Endothelial cell (in vitro differentiated cells): ENCODE results near the gene RASA2. TPM values are rescaled to one million over a fixed set of nuclear protein-coding genes. Genes with fewer than 3 reads are reported as not detected.

Source experiments
- DNase-seq: peaks from one replicate; pipeline ENCODE4 v3.0.0; 2021; ENCODE audit warnings: low spot score
- H3K27ac Mint-ChIP-seq: one replicate; pipeline ENCODE4 v1.8.0; 2021; ENCODE audit warnings: mixed read lengths, inconsistent platforms; ENCODE audit not compliant: unreplicated experiment
- H3K27me3 Mint-ChIP-seq: one replicate; pipeline ENCODE4 v1.8.0; 2021; ENCODE audit warnings: mild to moderate bottlenecking, moderate library complexity, mixed read lengths, inconsistent platforms; ENCODE audit not compliant: unreplicated experiment
- H3K36me3 Mint-ChIP-seq: one replicate; pipeline ENCODE4 v1.8.0; 2021; ENCODE audit warnings: mild to moderate bottlenecking, low read depth, mixed read lengths, inconsistent platforms; ENCODE audit not compliant: unreplicated experiment
- H3K4me1 Mint-ChIP-seq: one replicate; pipeline ENCODE4 v1.8.0; 2021; ENCODE audit warnings: mild to moderate bottlenecking, mixed read lengths, inconsistent platforms; ENCODE audit not compliant: unreplicated experiment
- H3K4me3 Mint-ChIP-seq: one replicate; pipeline ENCODE4 v1.8.0; 2021; ENCODE audit warnings: mild to moderate bottlenecking, mixed read lengths, inconsistent platforms; ENCODE audit not compliant: unreplicated experiment
- H3K9me3 Mint-ChIP-seq: one replicate; pipeline ENCODE4 v1.8.0; 2021; ENCODE audit warnings: mixed read lengths, inconsistent platforms; ENCODE audit not compliant: unreplicated experiment
- total RNA-seq: library from RNA; stranded (reverse); fragmentation: NEBNext Ultra II Directional; extraction: Animal tissue kit (Norgen Biotek cat#: 25700); gene quantifications from one replicate; pipeline ENCODE4 v1.2.1, GENCODE V29; 2021; ENCODE audit not compliant: unreplicated experiment
- TF ChIP-seq, protein P1 (sequence below): fragments of 200-600 bp; sonication (generic); IDR thresholded peaks from one replicate; pipeline ENCODE4 v1.5.0; 2021; ENCODE audit warnings: antibody characterized with exemption; ENCODE audit not compliant: unreplicated experiment

Gene RASA2
- total RNA-seq, 1 donor from 2014 or later: 32.5 TPM

DNA sequence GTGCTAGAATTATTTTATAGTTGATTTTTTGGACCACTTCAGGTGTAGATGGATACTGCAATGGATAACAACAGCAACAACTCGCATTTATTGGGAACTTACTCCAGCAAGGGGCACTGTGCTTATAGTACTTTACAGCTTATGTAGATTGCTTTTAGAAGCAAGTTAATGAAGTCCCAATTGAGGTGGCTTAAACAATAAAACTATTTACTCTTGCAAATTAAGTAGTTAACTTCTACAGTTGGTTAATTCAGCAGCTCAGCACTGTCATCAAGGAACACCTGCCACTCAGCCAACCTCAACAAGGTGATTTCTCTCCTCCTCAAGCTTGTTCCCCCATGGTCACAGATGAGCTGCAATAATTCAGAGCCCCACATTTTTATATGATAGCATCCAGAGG is 124.1 kb downstream of the RASA2 start:
- Mint-ChIP-seq H3K27ac (no peak overlapping the region), H3K36me3 (peaks cover 20% of the 10 kb centered on the region), H3K27me3 (no peaks in the 10 kb centered on the region), H3K4me3 (no peak overlapping the region), H3K9me3 (no peaks in the 10 kb centered on the region), H3K4me1 (no peaks in the 10 kb centered on the region)
- TF ChIP-seq, protein P1, sequence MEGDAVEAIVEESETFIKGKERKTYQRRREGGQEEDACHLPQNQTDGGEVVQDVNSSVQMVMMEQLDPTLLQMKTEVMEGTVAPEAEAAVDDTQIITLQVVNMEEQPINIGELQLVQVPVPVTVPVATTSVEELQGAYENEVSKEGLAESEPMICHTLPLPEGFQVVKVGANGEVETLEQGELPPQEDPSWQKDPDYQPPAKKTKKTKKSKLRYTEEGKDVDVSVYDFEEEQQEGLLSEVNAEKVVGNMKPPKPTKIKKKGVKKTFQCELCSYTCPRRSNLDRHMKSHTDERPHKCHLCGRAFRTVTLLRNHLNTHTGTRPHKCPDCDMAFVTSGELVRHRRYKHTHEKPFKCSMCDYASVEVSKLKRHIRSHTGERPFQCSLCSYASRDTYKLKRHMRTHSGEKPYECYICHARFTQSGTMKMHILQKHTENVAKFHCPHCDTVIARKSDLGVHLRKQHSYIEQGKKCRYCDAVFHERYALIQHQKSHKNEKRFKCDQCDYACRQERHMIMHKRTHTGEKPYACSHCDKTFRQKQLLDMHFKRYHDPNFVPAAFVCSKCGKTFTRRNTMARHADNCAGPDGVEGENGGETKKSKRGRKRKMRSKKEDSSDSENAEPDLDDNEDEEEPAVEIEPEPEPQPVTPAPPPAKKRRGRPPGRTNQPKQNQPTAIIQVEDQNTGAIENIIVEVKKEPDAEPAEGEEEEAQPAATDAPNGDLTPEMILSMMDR: no peak
- DNase-seq: no peak

DNA sequence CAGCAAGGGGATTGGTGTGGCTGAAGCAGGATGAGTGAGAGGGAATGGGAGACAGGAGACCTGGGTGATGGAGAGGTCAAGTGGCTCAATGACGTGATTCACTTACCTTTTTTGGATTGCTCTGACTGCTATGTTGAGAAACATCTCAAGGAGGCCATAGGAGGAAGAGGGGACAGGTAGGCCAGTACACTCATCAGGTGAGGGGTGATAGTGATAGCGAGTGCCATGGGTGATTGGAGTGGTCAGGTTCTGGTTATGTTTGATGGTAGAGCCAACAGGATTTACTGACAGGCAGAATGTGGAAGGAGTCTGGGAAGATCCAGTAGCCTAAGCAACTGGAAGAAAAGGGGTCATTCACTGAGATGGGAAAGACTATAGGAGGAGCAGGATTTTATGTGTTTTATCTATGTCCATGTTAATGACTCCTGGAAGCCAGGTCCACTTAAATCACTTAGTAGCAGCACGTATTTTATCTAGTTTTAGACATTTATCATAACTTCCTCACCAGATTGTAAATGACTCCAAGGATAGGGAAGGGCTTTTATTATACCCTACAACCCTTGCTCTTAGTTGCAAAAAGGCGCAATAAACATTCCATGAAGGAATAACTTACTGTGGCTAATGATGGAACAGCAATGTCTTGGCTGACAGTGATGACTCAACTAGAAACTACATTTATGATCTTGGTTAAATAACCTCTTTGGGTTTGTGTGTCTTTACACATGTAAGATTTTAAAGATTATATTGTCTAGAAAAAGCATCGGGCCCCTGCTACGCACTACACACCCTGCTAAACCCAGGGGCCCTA is 131.5 kb downstream of the RASA2 start:
- Mint-ChIP-seq H3K36me3 (peaks cover 10% of the 10 kb centered on the region), H3K4me1 (peaks cover 10% of the 10 kb centered on the region)
- TF ChIP-seq, protein P1: no peak

GRCh38 chr3:141618938-141619337 is 132.1 kb downstream of the RASA2 start:
- no peak for DNase-seq
- Mint-ChIP-seq H3K4me1 (peaks cover 10% of the 10 kb centered on the region), H3K27me3 (peaks cover 1% of the 10 kb centered on the region), H3K36me3 (peaks cover 10% of the 10 kb centered on the region), H3K27ac (no peak overlapping the region), H3K4me3 (no peak overlapping the region), H3K9me3 (no peaks in the 10 kb centered on the region)
- TF ChIP-seq, protein P1: no peak

More for the DNA sequence above, 131.5 kb downstream of the RASA2 start:
- DNase-seq: no peak
- no peaks in the 10 kb centered on the region for H3K9me3 Mint-ChIP-seq
- H3K27me3 Mint-ChIP-seq: peaks cover 1% of the 10 kb centered on the region
- peak overlapping the region; percentile 2 for H3K27ac Mint-ChIP-seq
- H3K4me3 Mint-ChIP-seq: no peak overlapping the region

DNA sequence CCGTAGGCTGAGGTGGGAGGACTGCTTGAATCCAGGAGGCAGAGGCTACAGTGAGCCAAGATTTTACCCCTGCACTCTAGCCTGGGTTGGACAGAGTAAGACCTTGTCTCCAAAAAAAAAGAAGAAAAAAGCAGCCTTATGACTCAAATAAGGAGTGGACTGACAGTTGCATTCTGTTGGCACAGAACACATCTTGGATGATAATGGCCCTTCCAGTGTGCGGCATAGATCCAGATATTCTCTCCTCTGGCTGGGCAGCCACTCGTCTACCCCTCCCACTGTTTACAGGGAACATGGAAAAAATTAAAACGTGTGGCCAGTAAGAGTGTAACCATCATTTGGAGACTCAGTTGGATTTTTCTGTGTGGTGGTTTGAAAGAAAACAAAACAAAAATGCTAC is 132.6 kb downstream of the RASA2 start:
- TF ChIP-seq, protein P1: no peak
- no peak for DNase-seq
- H3K36me3 Mint-ChIP-seq: peaks cover 10% of the 10 kb centered on the region
- peaks cover 10% of the 10 kb centered on the region for H3K4me1 Mint-ChIP-seq
- H3K27ac Mint-ChIP-seq: peak overlapping the region; percentile 18
- no peaks in the 10 kb centered on the region for H3K9me3 Mint-ChIP-seq
- peaks cover 1% of the 10 kb centered on the region for H3K27me3 Mint-ChIP-seq
- no peak overlapping the region for H3K4me3 Mint-ChIP-seq

DNA sequence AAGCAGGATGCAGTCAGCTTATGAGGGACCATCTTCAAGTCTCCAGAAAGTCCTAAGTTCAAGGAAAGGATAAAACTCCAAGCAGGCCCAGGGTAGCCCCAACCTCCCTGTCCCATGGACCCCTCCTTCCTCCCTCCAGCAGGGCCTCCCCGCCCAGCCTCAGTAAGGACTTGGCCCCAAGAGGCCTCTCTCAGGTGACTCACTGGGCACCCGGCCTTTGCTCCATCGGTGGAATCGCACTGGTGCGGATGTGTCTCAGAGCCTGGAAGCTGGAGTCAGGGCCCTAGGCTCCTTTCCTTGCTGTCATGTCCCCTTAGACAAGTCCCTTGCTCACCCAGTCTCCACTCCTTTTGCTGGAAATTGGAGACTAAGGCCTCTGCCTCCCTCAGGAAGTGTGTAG is 136.9 kb downstream of the RASA2 start:
- no peak for DNase-seq
- Mint-ChIP-seq H3K27me3 (peaks cover 1% of the 10 kb centered on the region), H3K4me1 (peaks cover 7% of the 10 kb centered on the region), H3K9me3 (no peaks in the 10 kb centered on the region), H3K27ac (no peak overlapping the region), H3K4me3 (no peak overlapping the region), H3K36me3 (peaks cover 14% of the 10 kb centered on the region)
- TF ChIP-seq, protein P1: no peak
